Measurements from ENCODE around the gene HS6ST2. TPM values are rescaled to one million over a fixed set of nuclear protein-coding genes. Genes with fewer than 3 reads are reported as not detected.

The HS6ST2 gene
- total and polyA plus RNA-seq, 2 experiments from 2014 or later: not detected

GRCh38 chrX:132704769-132705168 lies 253.7 kb downstream of the HS6ST2 start:
- H3K27me3 ChIP-seq (replicated peaks; ENCODE audit: insufficient read depth): no peaks in the 10 kb centered on the region
- DNase-seq: no peak
- no peak overlapping the region for H3K27ac ChIP-seq
- H3K4me2 ChIP-seq (ENCODE audit: unreplicated experiment): no peak overlapping the region
- H3K9ac ChIP-seq: no peak overlapping the region
- H3F3A ChIP-seq (ENCODE audit: insufficient read depth): no peaks in the 10 kb centered on the region
- H3K9me2 ChIP-seq (ENCODE audit: insufficient read depth): no peaks in the 10 kb centered on the region
- H3K4me3 ChIP-seq: no peak overlapping the region
- H4K20me1 ChIP-seq (ENCODE audit: insufficient read depth): no peaks in the 10 kb centered on the region
- 41 to 45% methylated on average over 2 of the region's 2 CpGs for WGBS, 2 experiments (ENCODE audit: low coverage in 1 of 2, low lambda C conversion rate in 2 of 2, missing lambda C conversion rate in 2 of 2)
- H3K4me1 ChIP-seq (ENCODE audit: insufficient read depth): no peaks in the 10 kb centered on the region
- no peak for TF ChIP-seq EZH2phosphoT487 (IDR thresholded peaks at IDR 0.05; ENCODE audit: insufficient read depth, low read depth)
- TF ChIP-seq EZH2 (IDR thresholded peaks at IDR 0.05; ENCODE audit: insufficient read depth, poor library complexity, severe bottlenecking): no peak
- in situ Hi-C loops (cut with MboI): no loop called here
- H3K79me2 ChIP-seq (ENCODE audit: insufficient read depth): no peaks in the 10 kb centered on the region
- H3K36me3 ChIP-seq (ENCODE audit: low read depth): no peaks in the 10 kb centered on the region
- H2AFZ ChIP-seq: no peak overlapping the region
- no peaks in the 10 kb centered on the region for H3K9me3 ChIP-seq (ENCODE audit: low read depth)

DNA sequence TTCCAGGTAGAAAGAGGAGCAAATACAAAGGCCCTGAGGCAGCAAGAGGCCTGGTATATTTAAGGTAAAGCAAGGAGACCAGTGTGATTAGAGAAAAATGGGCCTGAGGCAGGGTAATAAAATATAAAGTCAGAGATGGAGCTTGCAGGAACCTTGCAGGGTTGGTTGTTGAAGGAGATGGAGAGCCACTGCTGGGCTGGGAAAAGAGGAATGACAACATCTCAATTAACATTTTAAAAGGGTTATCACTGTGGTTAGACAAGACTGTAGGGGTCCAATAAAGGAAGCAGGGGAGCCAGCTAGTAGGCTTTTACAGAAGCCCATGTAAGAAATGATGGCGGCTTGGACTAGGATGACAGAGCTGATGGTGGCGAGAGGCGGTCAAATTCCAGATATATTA lies 264.0 kb downstream of the HS6ST2 start:
- Histone ChIP-seq H3K79me2 (ENCODE audit: insufficient read depth) (no peaks in the 10 kb centered on the region), H2AFZ (no peak overlapping the region), H4K20me1 (ENCODE audit: insufficient read depth) (no peaks in the 10 kb centered on the region), H3K36me3 (ENCODE audit: low read depth) (no peaks in the 10 kb centered on the region), H3K27ac (no peak overlapping the region), H3K4me3 (no peak overlapping the region), H3K4me2 (ENCODE audit: unreplicated experiment) (no peak overlapping the region), H3K9me3 (ENCODE audit: low read depth) (no peaks in the 10 kb centered on the region), H3K27me3 (replicated peaks; ENCODE audit: insufficient read depth) (no peaks in the 10 kb centered on the region), H3K9me2 (ENCODE audit: insufficient read depth) (no peaks in the 10 kb centered on the region), H3F3A (ENCODE audit: insufficient read depth) (no peaks in the 10 kb centered on the region), H3K9ac (no peak overlapping the region), H3K4me1 (ENCODE audit: insufficient read depth) (no peaks in the 10 kb centered on the region)
- no peak for TF ChIP-seq EZH2phosphoT487 (IDR thresholded peaks at IDR 0.05; ENCODE audit: insufficient read depth, low read depth)
- no peak for TF ChIP-seq EZH2 (IDR thresholded peaks at IDR 0.05; ENCODE audit: insufficient read depth, poor library complexity, severe bottlenecking)
- no peak for DNase-seq
- 86 to 87% methylated on average over 3 of the region's 3 CpGs for WGBS, 2 experiments (ENCODE audit: low coverage in 1 of 2, low lambda C conversion rate in 2 of 2, missing lambda C conversion rate in 2 of 2)
- in situ Hi-C loops (cut with MboI): no loop called here

DNA sequence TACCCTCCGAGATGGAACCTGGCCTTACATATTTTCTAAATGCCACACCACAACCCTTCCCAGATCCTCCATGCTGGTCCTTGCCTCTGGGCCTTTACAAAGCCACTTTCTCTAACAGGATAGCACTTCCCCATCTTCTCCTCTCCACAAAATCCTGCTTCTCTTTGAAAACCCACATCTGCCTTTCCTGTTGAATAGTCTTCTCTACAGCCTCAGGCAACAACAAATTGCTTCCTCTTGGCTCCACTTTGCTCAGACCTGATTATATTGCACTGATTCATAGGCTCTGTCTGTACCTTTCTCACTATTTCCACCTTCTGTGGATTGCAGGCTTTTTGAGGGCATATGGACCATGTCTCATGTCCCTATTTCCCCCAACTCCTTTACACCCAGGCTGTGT lies 265.9 kb downstream of the HS6ST2 start:
- H3K9ac ChIP-seq: no peak overlapping the region
- H3K4me2 ChIP-seq (ENCODE audit: unreplicated experiment): no peak overlapping the region
- no peak overlapping the region for H3K27ac ChIP-seq
- TF ChIP-seq EZH2 (IDR thresholded peaks at IDR 0.05; ENCODE audit: insufficient read depth, poor library complexity, severe bottlenecking) (no peak), EZH2phosphoT487 (IDR thresholded peaks at IDR 0.05; ENCODE audit: insufficient read depth, low read depth) (no peak)
- no peaks in the 10 kb centered on the region for H3K36me3 ChIP-seq (ENCODE audit: low read depth)
- no peak overlapping the region for H2AFZ ChIP-seq
- in situ Hi-C loops (cut with MboI): no loop called here
- H3K27me3 ChIP-seq (replicated peaks; ENCODE audit: insufficient read depth): no peaks in the 10 kb centered on the region
- no peaks in the 10 kb centered on the region for H3K9me3 ChIP-seq (ENCODE audit: low read depth)
- H3K79me2 ChIP-seq (ENCODE audit: insufficient read depth): no peaks in the 10 kb centered on the region
- peak; percentile 4 for DNase-seq
- H3K4me3 ChIP-seq: no peak overlapping the region
- no peaks in the 10 kb centered on the region for H4K20me1 ChIP-seq (ENCODE audit: insufficient read depth)
- no peaks in the 10 kb centered on the region for H3K4me1 ChIP-seq (ENCODE audit: insufficient read depth)
- H3K9me2 ChIP-seq (ENCODE audit: insufficient read depth): no peaks in the 10 kb centered on the region
- 69% methylated on average over 1 of the region's 1 CpG; no CpG with 5 or more reads in 1 of the 2 experiments for whole genome bisulfite sequencing, 2 experiments (ENCODE audit: low coverage in 1 of 2, low lambda C conversion rate in 2 of 2, missing lambda C conversion rate in 2 of 2)
- no peaks in the 10 kb centered on the region for H3F3A ChIP-seq (ENCODE audit: insufficient read depth)

DNA sequence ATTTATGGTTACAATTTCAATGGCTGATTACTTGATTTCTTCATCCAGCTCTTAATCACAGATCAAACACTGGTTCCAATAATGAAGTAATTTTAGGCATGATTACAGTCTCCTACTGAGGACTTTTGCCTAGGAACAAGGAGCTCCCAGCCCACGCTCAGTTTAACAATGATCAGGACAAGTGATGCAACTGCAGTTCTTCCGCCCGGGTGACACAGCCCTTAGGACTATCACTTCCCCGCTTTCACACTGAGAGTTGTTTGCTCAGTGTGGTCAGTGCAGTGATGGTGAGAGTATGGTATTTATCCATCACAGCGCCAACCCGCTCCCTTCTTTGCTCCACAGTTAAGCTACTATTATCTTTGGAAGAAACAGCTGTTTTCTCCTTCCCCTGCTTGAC lies 266.4 kb downstream of the HS6ST2 start:
- H3K9me2 ChIP-seq (ENCODE audit: insufficient read depth): no peaks in the 10 kb centered on the region
- DNase-seq: peak; percentile 63
- H2AFZ ChIP-seq: no peak overlapping the region
- no peak overlapping the region for H3K9ac ChIP-seq
- no peaks in the 10 kb centered on the region for H3K79me2 ChIP-seq (ENCODE audit: insufficient read depth)
- no peak for TF ChIP-seq EZH2phosphoT487 (IDR thresholded peaks at IDR 0.05; ENCODE audit: insufficient read depth, low read depth)
- TF ChIP-seq EZH2 (IDR thresholded peaks at IDR 0.05; ENCODE audit: insufficient read depth, poor library complexity, severe bottlenecking): no peak
- in situ Hi-C loops (cut with MboI): no loop called here
- no peak overlapping the region for H3K4me3 ChIP-seq
- H3K4me2 ChIP-seq (ENCODE audit: unreplicated experiment): no peak overlapping the region
- H3K27ac ChIP-seq: no peak overlapping the region
- H4K20me1 ChIP-seq (ENCODE audit: insufficient read depth): no peaks in the 10 kb centered on the region
- no peaks in the 10 kb centered on the region for H3K36me3 ChIP-seq (ENCODE audit: low read depth)
- no peaks in the 10 kb centered on the region for H3K4me1 ChIP-seq (ENCODE audit: insufficient read depth)
- H3K9me3 ChIP-seq (ENCODE audit: low read depth): no peaks in the 10 kb centered on the region
- H3F3A ChIP-seq (ENCODE audit: insufficient read depth): no peaks in the 10 kb centered on the region
- no peaks in the 10 kb centered on the region for H3K27me3 ChIP-seq (replicated peaks; ENCODE audit: insufficient read depth)
- WGBS, 2 experiments (ENCODE audit: low coverage in 1 of 2, low lambda C conversion rate in 2 of 2, missing lambda C conversion rate in 2 of 2): 25 to 35% methylated on average over 6 of the region's 6 CpGs
